ENCODE measurements around the gene NAGS.

DNA sequence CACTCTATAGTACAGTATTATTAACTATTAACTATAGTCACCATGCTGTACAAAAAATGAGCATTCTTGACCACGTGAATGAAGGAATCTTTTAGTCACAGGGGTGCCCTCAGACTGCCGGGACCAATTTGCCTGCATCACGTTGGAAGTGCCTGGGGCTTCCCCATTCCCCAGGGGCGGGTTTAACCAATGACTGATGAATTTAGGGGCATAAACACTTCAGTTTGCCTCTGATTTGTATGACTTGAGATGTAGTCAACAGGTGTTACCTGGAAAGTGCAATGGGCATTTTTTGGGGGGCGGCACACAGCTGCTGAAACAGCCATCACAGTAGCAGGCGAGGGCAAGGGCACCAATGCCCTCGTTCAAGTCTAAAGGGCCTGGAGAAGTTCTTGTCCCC, 41.9 kb upstream of the NAGS start:
- TF ChIP-seq, protein P1, sequence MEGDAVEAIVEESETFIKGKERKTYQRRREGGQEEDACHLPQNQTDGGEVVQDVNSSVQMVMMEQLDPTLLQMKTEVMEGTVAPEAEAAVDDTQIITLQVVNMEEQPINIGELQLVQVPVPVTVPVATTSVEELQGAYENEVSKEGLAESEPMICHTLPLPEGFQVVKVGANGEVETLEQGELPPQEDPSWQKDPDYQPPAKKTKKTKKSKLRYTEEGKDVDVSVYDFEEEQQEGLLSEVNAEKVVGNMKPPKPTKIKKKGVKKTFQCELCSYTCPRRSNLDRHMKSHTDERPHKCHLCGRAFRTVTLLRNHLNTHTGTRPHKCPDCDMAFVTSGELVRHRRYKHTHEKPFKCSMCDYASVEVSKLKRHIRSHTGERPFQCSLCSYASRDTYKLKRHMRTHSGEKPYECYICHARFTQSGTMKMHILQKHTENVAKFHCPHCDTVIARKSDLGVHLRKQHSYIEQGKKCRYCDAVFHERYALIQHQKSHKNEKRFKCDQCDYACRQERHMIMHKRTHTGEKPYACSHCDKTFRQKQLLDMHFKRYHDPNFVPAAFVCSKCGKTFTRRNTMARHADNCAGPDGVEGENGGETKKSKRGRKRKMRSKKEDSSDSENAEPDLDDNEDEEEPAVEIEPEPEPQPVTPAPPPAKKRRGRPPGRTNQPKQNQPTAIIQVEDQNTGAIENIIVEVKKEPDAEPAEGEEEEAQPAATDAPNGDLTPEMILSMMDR (tag by site-specific recombination; IDR thresholded peaks at IDR 0.05), result no peak
- TF ChIP-seq, protein P2, sequence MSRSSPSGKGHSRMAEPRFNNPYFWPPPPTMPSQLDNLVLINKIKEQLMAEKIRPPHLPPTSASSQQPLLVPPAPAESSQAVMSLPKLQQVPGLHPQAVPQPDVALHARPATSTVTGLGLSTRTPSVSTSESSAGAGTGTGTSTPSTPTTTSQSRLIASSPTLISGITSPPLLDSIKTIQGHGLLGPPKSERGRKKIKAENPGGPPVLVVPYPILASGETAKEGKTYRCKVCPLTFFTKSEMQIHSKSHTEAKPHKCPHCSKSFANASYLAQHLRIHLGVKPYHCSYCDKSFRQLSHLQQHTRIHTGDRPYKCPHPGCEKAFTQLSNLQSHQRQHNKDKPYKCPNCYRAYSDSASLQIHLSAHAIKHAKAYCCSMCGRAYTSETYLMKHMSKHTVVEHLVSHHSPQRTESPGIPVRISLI (tag by site-specific recombination; IDR thresholded peaks at IDR 0.05), result no peak
- no peak for TF ChIP-seq ZNF501 (tag by site-specific recombination; IDR thresholded peaks at IDR 0.05)
- TF ChIP-seq ZBTB7A (tag by site-specific recombination; IDR thresholded peaks at IDR 0.05; ENCODE audit: low read depth), result no peak

Measured in HEK293 (cell line).